Spleen (tissue), 11 donors: ENCODE data around the gene EPN1. TPM values are rescaled to one million over a fixed set of nuclear protein-coding genes. Genes with fewer than 3 reads are reported as not detected.
"Not testable (repeated sequence)": the region's sequence is repeated elsewhere in the genome, so short reads cannot be mapped to it uniquely, and the experiment has no call there.

Experiments
- DNase-seq: peaks from one replicate; pipeline ENCODE4 v3.0.0-alpha.2; 2020
- H3K27ac ChIP-seq, 8 donors: fragments of 200-600 bp; sonication (generic) in 7 of 8; 1 replicate in 4 of 8; 2 replicates in 4 of 8; pipeline versions ENCODE4 v1.5.0 to v1.8.0; 2016 to 2021; ENCODE audit warnings: inconsistent platforms in 4 of 8, mild to moderate bottlenecking in 4 of 8, moderate library complexity in 1 of 8
- H3K27me3 ChIP-seq, 7 donors: fragments of 200-600 bp; sonication (generic) in 6 of 7; replicated peaks in 1 of 7; 1 replicate in 4 of 7; 2 replicates in 3 of 7; pipeline versions ENCODE4 v1.5.0 to v1.8.0; 2016 to 2021; ENCODE audit warnings: inconsistent platforms in 3 of 7, mild to moderate bottlenecking in 1 of 7
- H3K36me3 ChIP-seq, 6 donors: fragments of 200-600 bp; sonication (generic) in 5 of 6; 1 replicate in 4 of 6; 2 replicates in 2 of 6; pipeline versions ENCODE4 v1.5.0 to v1.8.0; 2016 to 2021; ENCODE audit warnings: inconsistent platforms in 2 of 6
- H3K4me1 ChIP-seq, 6 donors: fragments of 200-600 bp; sonication (generic) in 5 of 6; 1 replicate in 3 of 6; 2 replicates in 3 of 6; pipeline versions ENCODE4 v1.5.0 to v1.8.0; 2016 to 2021; ENCODE audit warnings: inconsistent platforms in 3 of 6
- H3K4me3 ChIP-seq, 8 donors: fragments of 200-600 bp; sonication (generic) in 7 of 8; 1 replicate in 4 of 8; 2 replicates in 4 of 8; pipeline versions ENCODE4 v1.5.0 to v1.8.0; 2016 to 2021; ENCODE audit warnings: inconsistent platforms in 4 of 8, mild to moderate bottlenecking in 4 of 8, moderate library complexity in 2 of 8
- H3K9me3 ChIP-seq, 8 donors: fragments of 200-600 bp; sonication (generic) in 7 of 8; 1 replicate in 4 of 8; 2 replicates in 4 of 8; pipeline versions ENCODE4 v1.5.0 to v1.8.0; 2016 to 2021; ENCODE audit warnings: inconsistent platforms in 4 of 8
- POLR2A ChIP-seq, 3 donors: fragments of 450-650 bp; IDR thresholded peaks; one replicate each; pipeline ENCODE4 v1.5.1; 2017; ENCODE audit warnings: antibody characterized with exemption in 3 of 3, mild to moderate bottlenecking in 1 of 3
- POLR2AphosphoS5 ChIP-seq, 3 donors: sonication (generic); formaldehyde crosslinking; IDR thresholded peaks; one replicate each; pipeline ENCODE4 v1.5.1; 2017; ENCODE audit warnings: antibody characterized with exemption in 3 of 3
- WGBS, 5 donors: extraction: QIAGEN DNeasy Blood & Tissue Kit in 3 of 5; methylation state at CpG; one replicate each; pipeline versions ENCODE4 v1.1.5 to v1.1.7; 2013 to 2018; 5-methylcytosine and 5-hydroxymethylcytosine counted together
- intact Hi-C: fragments of 100-400 bp; cut with DNase I; formaldehyde crosslinking; loops from one replicate; pipeline ENCODE4 v1.15.0; 2023; ENCODE audit warnings: low total_unique reads
- polyA plus RNA-seq, 3 donors: library from polyadenylated mRNA; stranded (reverse); fragments of 200-250 nt; gene quantifications; one replicate each; pipeline ENCODE4 v1.2.1, GENCODE V29; 2013
- total RNA-seq, 7 donors: library from RNA; depleted of rRNA in 3 of 7; stranded (reverse); fragments of >200 nt in 3 of 7; fragmentation: NEBNext Ultra II Directional in 4 of 7; extraction: Animal tissue kit (Norgen Biotek cat#: 25700) in 4 of 7; gene quantifications; one replicate each; pipeline versions ENCODE4 v1.1.0 to v1.2.1, GENCODE V29; 2016 to 2021
- TF ChIP-seq, protein P1 (sequence below), 11 experiments: fragments of 200-600 bp in 7 of 11; fragments of 450-650 bp in 4 of 11; sonication (generic) in 4 of 11; IDR thresholded peaks in 8 of 11; conservative IDR thresholded peaks in 3 of 11; 1 replicate in 7 of 11; 2 replicates in 4 of 11; pipeline versions ENCODE4 v1.4.0 to v1.8.0; 2016 to 2021; ENCODE audit warnings: antibody characterized with exemption in 11 of 11, inconsistent platforms in 4 of 11, mild to moderate bottlenecking in 1 of 11
- donor health status: healthy with polysubstance abuse.
- donor health status: DM: no; HTN: no; CAD: no; lungs with moderate emphysema.
- donor health status: DM: no; HTN: no; CAD: no.
- donor health status: Bipolar disorder and iron deficiency.
- donor health status: healthy.
- donor health status: DM: no; HTN: no; CAD: no.
- donor health status: DM: yes; HTN: yes; CAD: no.

EPN1 gene
- total and polyA plus RNA-seq, 10 donors: 36.8 to 166 (median 113) TPM

DNA sequence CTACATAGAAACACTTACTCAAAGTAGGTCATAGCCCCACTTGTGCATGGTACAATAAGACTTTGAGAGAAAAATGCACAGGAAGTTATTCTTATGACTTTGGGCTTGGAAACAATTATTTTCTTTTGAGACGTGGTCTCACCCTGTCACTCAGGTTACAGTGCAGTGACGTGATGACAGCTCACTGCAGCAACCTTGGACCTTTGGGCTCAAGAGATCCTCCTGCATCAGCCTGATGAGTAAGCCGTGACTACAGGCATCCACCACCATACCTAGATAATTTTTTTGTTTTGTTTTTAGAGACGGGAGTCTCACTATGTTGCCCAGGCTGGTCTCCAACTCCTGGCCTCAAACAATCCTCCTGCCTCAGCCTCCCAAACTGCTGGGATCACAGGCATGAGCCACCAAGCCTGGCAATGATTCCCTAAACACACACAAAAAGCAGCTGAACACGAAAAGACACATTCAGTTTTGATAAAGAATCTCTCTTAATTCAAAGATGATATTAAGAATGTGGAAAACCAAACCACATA lies 45.3 kb downstream of the EPN1 start:
- no peak overlapping the region for H3K4me3 ChIP-seq
- no peaks in the 10 kb centered on the region for H3K4me1 ChIP-seq
- H3K27ac ChIP-seq: no peak overlapping the region
- TF ChIP-seq POLR2A (IDR thresholded peaks at IDR 0.05) (no peak), POLR2AphosphoS5 (IDR thresholded peaks at IDR 0.05) (no peak)
- TF ChIP-seq, protein P1, sequence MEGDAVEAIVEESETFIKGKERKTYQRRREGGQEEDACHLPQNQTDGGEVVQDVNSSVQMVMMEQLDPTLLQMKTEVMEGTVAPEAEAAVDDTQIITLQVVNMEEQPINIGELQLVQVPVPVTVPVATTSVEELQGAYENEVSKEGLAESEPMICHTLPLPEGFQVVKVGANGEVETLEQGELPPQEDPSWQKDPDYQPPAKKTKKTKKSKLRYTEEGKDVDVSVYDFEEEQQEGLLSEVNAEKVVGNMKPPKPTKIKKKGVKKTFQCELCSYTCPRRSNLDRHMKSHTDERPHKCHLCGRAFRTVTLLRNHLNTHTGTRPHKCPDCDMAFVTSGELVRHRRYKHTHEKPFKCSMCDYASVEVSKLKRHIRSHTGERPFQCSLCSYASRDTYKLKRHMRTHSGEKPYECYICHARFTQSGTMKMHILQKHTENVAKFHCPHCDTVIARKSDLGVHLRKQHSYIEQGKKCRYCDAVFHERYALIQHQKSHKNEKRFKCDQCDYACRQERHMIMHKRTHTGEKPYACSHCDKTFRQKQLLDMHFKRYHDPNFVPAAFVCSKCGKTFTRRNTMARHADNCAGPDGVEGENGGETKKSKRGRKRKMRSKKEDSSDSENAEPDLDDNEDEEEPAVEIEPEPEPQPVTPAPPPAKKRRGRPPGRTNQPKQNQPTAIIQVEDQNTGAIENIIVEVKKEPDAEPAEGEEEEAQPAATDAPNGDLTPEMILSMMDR (IDR thresholded peaks at IDR 0.05 in 8 of 11, conservative IDR thresholded peaks at IDR 0.05 in 3 of 11): no peak
- peaks cover 0 to 53% (median 26%) of the 10 kb centered on the region in 7 donors for H3K27me3 ChIP-seq
- 52 to 75% (median 65%) methylated on average over 5 of the region's 5 CpGs for WGBS, 5 donors
- intact Hi-C loops: no loop called here
- H3K36me3 ChIP-seq: no peaks in the 10 kb centered on the region
- peaks cover 0 to 30% (median 22%) of the 10 kb centered on the region in 8 donors for H3K9me3 ChIP-seq
- DNase-seq: no peak

DNA sequence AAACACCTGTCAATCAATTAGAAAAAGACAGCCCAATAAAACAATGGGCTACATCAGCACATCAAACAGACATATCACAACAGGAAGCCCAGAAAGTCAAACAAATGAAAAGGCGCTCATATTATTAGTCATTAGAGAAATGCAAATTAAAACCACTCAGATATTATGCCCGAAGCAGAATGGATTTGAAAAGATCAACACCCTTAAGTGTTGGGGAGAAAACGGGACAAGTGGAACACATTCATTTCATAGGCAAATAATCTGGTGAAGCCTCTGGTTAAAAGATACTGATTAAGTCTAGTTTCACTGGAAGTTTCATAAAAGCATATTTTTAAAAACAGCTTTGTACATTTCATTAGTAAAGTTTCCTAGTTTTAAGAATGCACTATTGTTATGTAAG lies 45.8 kb downstream of the EPN1 start:
- Histone ChIP-seq H3K9me3 (peaks cover 0 to 30% (median 22%) of the 10 kb centered on the region in 8 donors), H3K4me3 (no peak overlapping the region), H3K27me3 (peaks cover 0 to 53% (median 26%) of the 10 kb centered on the region in 7 donors), H3K36me3 (no peaks in the 10 kb centered on the region), H3K27ac (no peak overlapping the region), H3K4me1 (no peaks in the 10 kb centered on the region)
- 81 to 88% (median 86%) methylated on average over 3 of the region's 3 CpGs for WGBS, 5 donors
- TF ChIP-seq POLR2A (IDR thresholded peaks at IDR 0.05): no peak
- TF ChIP-seq POLR2AphosphoS5 (IDR thresholded peaks at IDR 0.05): no peak
- TF ChIP-seq, protein P1 (IDR thresholded peaks at IDR 0.05 in 8 of 11, conservative IDR thresholded peaks at IDR 0.05 in 3 of 11): no peak
- DNase-seq: no peak
- intact Hi-C loops: no loop called here

DNA sequence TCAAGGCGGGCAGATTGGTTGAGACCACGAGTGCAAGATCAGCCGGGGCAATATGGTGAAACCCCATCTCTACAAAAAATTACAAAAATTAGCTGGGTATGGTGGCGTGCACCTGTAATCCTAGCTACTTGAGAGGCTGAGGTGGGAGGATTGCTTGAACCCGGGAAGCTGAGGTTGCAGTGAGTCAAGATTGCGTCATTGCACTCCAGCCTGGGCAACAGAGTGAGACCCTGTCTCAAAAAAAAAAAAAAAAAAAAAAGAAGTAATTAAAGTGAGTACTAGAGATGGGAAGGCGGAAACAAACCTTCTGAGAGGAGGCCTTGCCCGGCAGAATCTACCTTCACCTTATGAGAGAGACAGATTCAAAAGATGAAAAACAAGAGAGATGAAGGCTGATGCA lies 48.5 kb downstream of the EPN1 start:
- DNase-seq: no peak
- TF ChIP-seq POLR2AphosphoS5 (IDR thresholded peaks at IDR 0.05) (no peak), POLR2A (IDR thresholded peaks at IDR 0.05) (no peak)
- TF ChIP-seq, protein P1 (IDR thresholded peaks at IDR 0.05 in 8 of 11, conservative IDR thresholded peaks at IDR 0.05 in 3 of 11): no peak
- Histone ChIP-seq H3K4me3 (no peak overlapping the region), H3K27ac (no peak overlapping the region), H3K9me3 (peaks cover 0 to 30% (median 22%) of the 10 kb centered on the region in 8 donors), H3K4me1 (no peaks in the 10 kb centered on the region), H3K27me3 (peaks cover 0 to 33% (median 20%) of the 10 kb centered on the region in 7 donors), H3K36me3 (no peaks in the 10 kb centered on the region)
- 85 to 93% (median 87%) methylated on average over 8 of the region's 8 CpGs for WGBS, 5 donors
- intact Hi-C loops: no loop called here

DNA sequence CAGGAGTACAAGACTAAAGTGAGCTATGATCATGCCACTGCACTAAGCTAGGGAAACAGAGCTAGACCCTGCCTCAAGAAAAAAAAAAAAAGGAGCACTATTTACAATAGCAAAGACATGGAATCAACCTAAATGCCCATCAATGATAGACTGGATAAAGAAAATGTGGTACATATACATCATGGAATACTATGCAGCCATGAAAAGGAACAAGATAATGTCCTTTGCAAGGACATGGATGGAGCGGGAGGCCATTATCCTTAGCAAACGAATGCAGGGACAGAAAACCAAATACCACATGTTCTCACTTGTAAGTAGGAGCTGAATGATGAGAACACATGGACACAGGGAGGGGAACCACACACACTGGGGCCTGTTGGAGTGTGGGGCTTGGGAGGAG lies 55.4 kb downstream of the EPN1 start:
- H3K4me3 ChIP-seq, H3K36me3 ChIP-seq, intact Hi-C loops, H3K4me1 ChIP-seq, DNase-seq, H3K27ac ChIP-seq: not testable (repeated sequence)
- WGBS, 5 donors: 74 to 87% (median 83%) methylated on average over 2 of the region's 2 CpGs
- peaks cover 0 to 27% (median 0%) of the 10 kb centered on the region in 7 donors for H3K27me3 ChIP-seq
- peaks cover 0 to 12% (median 5%) of the 10 kb centered on the region in 8 donors for H3K9me3 ChIP-seq
